HG02981 (cell line): Measurements from ENCODE around the gene ZNF385B.
A peak's percentile ranks its signal among the peaks of the same experiment; 100 is the strongest.

Source experiments
- ATAC-seq: cut with Tn5 transposase; IDR thresholded peaks from one replicate; pipeline ENCODE4 v1.9.1; 2021; ENCODE audit warnings: mild to moderate bottlenecking, moderate library complexity; ENCODE audit not compliant: unreplicated experiment

ZNF385B gene

GRCh38 chr2:179686718-179687342 is 174.6 kb downstream of the ZNF385B start:
- ATAC-seq: no peak

GRCh38 chr2:179686069-179686468 is 175.3 kb downstream of the ZNF385B start:
- ATAC-seq: no peak

- ATAC-seq: no peak
These were observed 176.3 kb downstream of the ZNF385B start for GRCh38 chr2:179685146-179685545.

GRCh38 chr2:179682756-179683155 is 178.7 kb downstream of the ZNF385B start:
- peak; percentile 52 for ATAC-seq

- no peak for ATAC-seq
These were observed 183.5 kb downstream of the ZNF385B start for GRCh38 chr2:179677746-179678505.

- ATAC-seq: no peak
These were observed 184.2 kb downstream of the ZNF385B start for GRCh38 chr2:179677077-179677688.

- ATAC-seq: no peak
These were observed 186.0 kb downstream of the ZNF385B start for GRCh38 chr2:179675435-179675834.

- ATAC-seq: no peak
These were observed 190.1 kb downstream of the ZNF385B start for GRCh38 chr2:179671043-179671981.

- ATAC-seq: no peak
These were observed 192.2 kb downstream of the ZNF385B start for GRCh38 chr2:179669196-179669595.

- ATAC-seq: no peak
These were observed 196.2 kb downstream of the ZNF385B start for GRCh38 chr2:179664972-179665812.

GRCh38 chr2:179661986-179662385 is 199.4 kb downstream of the ZNF385B start:
- ATAC-seq: no peak

- ATAC-seq: no peak
These were observed 204.3 kb downstream of the ZNF385B start for GRCh38 chr2:179657068-179657595.

GRCh38 chr2:179655627-179656026 is 205.8 kb downstream of the ZNF385B start:
- ATAC-seq: no peak

- no peak for ATAC-seq
These were observed 206.6 kb downstream of the ZNF385B start for GRCh38 chr2:179654806-179655205.

GRCh38 chr2:179652296-179652695 is 209.1 kb downstream of the ZNF385B start:
- ATAC-seq: no peak

- no peak for ATAC-seq
These were observed 211.0 kb downstream of the ZNF385B start for GRCh38 chr2:179650420-179650819.

- no peak for ATAC-seq
These were observed 214.4 kb downstream of the ZNF385B start for GRCh38 chr2:179646862-179647587.

GRCh38 chr2:179646173-179646769 is 215.1 kb downstream of the ZNF385B start:
- ATAC-seq: no peak

- no peak for ATAC-seq
These were observed 216.4 kb downstream of the ZNF385B start for GRCh38 chr2:179645047-179645446.
